Measurements from ENCODE around the gene MRGPRG.
"Not testable (repeated sequence)": the region's sequence is repeated elsewhere in the genome, so short reads cannot be mapped to it uniquely, and the experiment has no call there.

Gene MRGPRG

GRCh38 chr11:3218483-3219280 is at the start of gene MRGPRG:
Gene MRGPRG, minus strand, starts transcription at chr11:3218813. Its CDS starts 0 bp downstream, at chr11:3218813.
- no peak for DNase-seq (ENCODE audit: low read depth)

GRCh38 chr11:3262548-3262947 is 43.9 kb upstream of the MRGPRG start:
- not testable (repeated sequence) for DNase-seq (ENCODE audit: low read depth)

- DNase-seq (ENCODE audit: low read depth) = not testable (repeated sequence)
These were observed 43.2 kb upstream of the MRGPRG start for GRCh38 chr11:3261831-3262230.

GRCh38 chr11:3257509-3257908 is 38.9 kb upstream of the MRGPRG start:
- DNase-seq (ENCODE audit: low read depth) = not testable (repeated sequence)

GRCh38 chr11:3255241-3255640 is 36.6 kb upstream of the MRGPRG start:
- DNase-seq (ENCODE audit: low read depth) = not testable (repeated sequence)

GRCh38 chr11:3254773-3255172 is 36.2 kb upstream of the MRGPRG start:
- DNase-seq (ENCODE audit: low read depth) = not testable (repeated sequence)

- no peak for DNase-seq (ENCODE audit: low read depth)
These were observed 26.5 kb upstream of the MRGPRG start for GRCh38 chr11:3245071-3245470.

- no peak for DNase-seq (ENCODE audit: low read depth)
These were observed 25.3 kb upstream of the MRGPRG start for GRCh38 chr11:3243880-3244279.

- no peak for DNase-seq (ENCODE audit: low read depth)
These were observed 18.5 kb upstream of the MRGPRG start for GRCh38 chr11:3237119-3237518.

- DNase-seq (ENCODE audit: low read depth) = no peak
These were observed 16.2 kb upstream of the MRGPRG start for GRCh38 chr11:3234846-3235245.

- DNase-seq (ENCODE audit: low read depth) = no peak
These were observed 14.3 kb upstream of the MRGPRG start for GRCh38 chr11:3232956-3233355.

- no peak for DNase-seq (ENCODE audit: low read depth)
These were observed 13.5 kb upstream of the MRGPRG start, which contains the start of gene MRGPRE for GRCh38 chr11:3231851-3232744. Gene MRGPRE, minus strand, starts transcription at chr11:3232417. Its CDS starts 3,618 bp downstream, at chr11:3228799.

- DNase-seq (ENCODE audit: low read depth) = no peak
These were observed 12.9 kb upstream of the MRGPRG start for GRCh38 chr11:3231550-3231850.

- no peak for DNase-seq (ENCODE audit: low read depth)
These were observed 12.3 kb upstream of the MRGPRG start for GRCh38 chr11:3230636-3231549.

GRCh38 chr11:3229673-3230630 is 11.3 kb upstream of the MRGPRG start:
- DNase-seq (ENCODE audit: low read depth) = no peak

GRCh38 chr11:3228445-3228829 is 9.8 kb upstream of the MRGPRG start:
- no peak for DNase-seq (ENCODE audit: low read depth)

GRCh38 chr11:3227568-3228444 is 9.2 kb upstream of the MRGPRG start:
- no peak for DNase-seq (ENCODE audit: low read depth)

GRCh38 chr11:3226846-3227567 is 8.4 kb upstream of the MRGPRG start:
- no peak for DNase-seq (ENCODE audit: low read depth)
